Activated T-cell treated with anti-CD3 and anti-CD28 coated beads for 1 hour (primary cell): ENCODE results near the gene SLC35F6.
"Not testable (repeated sequence)": the region's sequence is repeated elsewhere in the genome, so short reads cannot be mapped to it uniquely, and the experiment has no call there.

ENCODE experiments used
- DNase-seq: peaks from one replicate; pipeline ENCODE4 v3.0.0-alpha.2; 2020; ENCODE audit warnings: low read depth

The SLC35F6 gene

GRCh38 chr2:26756337-26756736 is 7.7 kb upstream of the SLC35F6 start:
- DNase-seq, result no peak

- DNase-seq, result no peak
Observed at GRCh38 chr2:26757873-26758789, 6.0 kb upstream of the SLC35F6 start.

- no peak for DNase-seq
Observed at GRCh38 chr2:26758790-26759321, 5.2 kb upstream of the SLC35F6 start.

- DNase-seq, result no peak
Observed at GRCh38 chr2:26759845-26760244, 4.2 kb upstream of the SLC35F6 start.

GRCh38 chr2:26760991-26761390 is 3.1 kb upstream of the SLC35F6 start:
- DNase-seq, result not testable (repeated sequence)

- DNase-seq, result no peak
Observed at GRCh38 chr2:26763019-26763418, 1.1 kb upstream of the SLC35F6 start.

GRCh38 chr2:26764906-26765305 is 822 bp downstream of the SLC35F6 start:
- DNase-seq, result no peak

GRCh38 chr2:26765475-26766200 is 1.6 kb downstream of the SLC35F6 start:
- DNase-seq, result no peak

- DNase-seq, result no peak
Observed at GRCh38 chr2:26767129-26767528, 3.0 kb downstream of the SLC35F6 start.

GRCh38 chr2:26767894-26768487 is 3.9 kb downstream of the SLC35F6 start:
- no peak for DNase-seq

- DNase-seq, result no peak
Observed at GRCh38 chr2:26768759-26769088, 4.6 kb downstream of the SLC35F6 start.

GRCh38 chr2:26769089-26769761 is 5.1 kb downstream of the SLC35F6 start:
- no peak for DNase-seq

GRCh38 chr2:26770986-26771586 is 7.0 kb downstream of the SLC35F6 start:
- no peak for DNase-seq

GRCh38 chr2:26772064-26773001 is 8.2 kb downstream of the SLC35F6 start:
- no peak for DNase-seq

- DNase-seq, result no peak
Observed at GRCh38 chr2:26776195-26776800, 12.2 kb downstream of the SLC35F6 start.

GRCh38 chr2:26778098-26778497 is 14.0 kb downstream of the SLC35F6 start:
- DNase-seq, result no peak

GRCh38 chr2:26778507-26778906 is 14.4 kb downstream of the SLC35F6 start:
- no peak for DNase-seq

- DNase-seq, result no peak
Observed at GRCh38 chr2:26780203-26780760, 16.2 kb downstream of the SLC35F6 start.

GRCh38 chr2:26782876-26783704 is 19.0 kb downstream of the SLC35F6 start:
- DNase-seq, result no peak
